ENCODE results near the gene STRIP2. TPM values are rescaled to one million over a fixed set of nuclear protein-coding genes. Genes with fewer than 3 reads are reported as not detected.
"Not testable (repeated sequence)": the region's sequence is repeated elsewhere in the genome, so short reads cannot be mapped to it uniquely, and the experiment has no call there.

STRIP2 gene
- total RNA-seq, 2 donors from 2014 or later, result 11.3 to 48.1 TPM

DNA sequence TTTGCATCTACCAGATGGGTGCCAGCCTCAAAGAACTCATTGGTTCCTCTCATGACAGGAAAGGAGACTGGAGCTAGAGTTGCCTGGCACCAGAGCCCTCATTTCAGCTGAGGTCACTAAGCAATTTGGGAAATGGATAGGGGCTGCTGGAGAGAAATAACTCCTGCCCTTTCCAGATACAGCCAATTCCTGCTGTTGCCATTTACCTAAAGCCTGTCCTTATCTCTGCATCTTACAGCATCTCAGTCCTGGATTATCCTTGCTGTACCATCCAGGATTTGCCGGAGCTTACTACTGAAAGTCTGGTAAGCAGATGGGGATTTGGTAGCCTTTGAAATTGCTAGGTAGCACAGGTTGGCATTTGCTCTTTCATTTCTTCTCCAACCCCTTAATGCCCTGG is 36.2 kb downstream of the STRIP2 start:
- ATAC-seq (no peak), DNase-seq (ENCODE audit: low spot score) (no peak)
- H3K27me3 Mint-ChIP-seq, result no peaks in the 10 kb centered on the region
- no peak overlapping the region for H3K27ac Mint-ChIP-seq
- H3K9me3 Mint-ChIP-seq, result no peaks in the 10 kb centered on the region
- H3K4me3 Mint-ChIP-seq, result no peak overlapping the region
- peaks cover 0 to 8% of the 10 kb centered on the region in 2 donors for H3K4me1 Mint-ChIP-seq (ENCODE audit: low read depth in 2 of 2)
- H3K36me3 Mint-ChIP-seq, result no peaks in the 10 kb centered on the region

DNA sequence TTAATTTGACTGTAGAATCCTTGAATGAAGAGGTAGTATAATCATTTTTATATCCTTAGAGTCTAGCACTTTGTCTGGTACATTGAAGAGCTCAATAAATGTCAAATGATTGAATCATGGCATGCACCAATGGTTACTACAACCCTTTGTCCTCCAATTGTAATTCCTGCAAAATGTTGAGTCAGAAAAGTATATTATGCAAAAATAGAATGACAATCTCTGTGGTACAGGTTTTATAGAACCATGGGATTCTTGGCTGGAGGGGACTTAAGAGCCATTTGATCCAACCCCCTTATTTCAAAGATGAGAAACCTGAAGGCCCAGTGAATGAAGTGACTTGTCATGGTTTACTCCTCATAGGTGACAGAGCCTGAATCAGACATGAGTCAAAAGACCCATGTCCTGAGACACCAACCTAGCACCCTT is 37.2 kb downstream of the STRIP2 start:
- no peaks in the 10 kb centered on the region for H3K27me3 Mint-ChIP-seq
- DNase-seq (ENCODE audit: low spot score) (no peak), ATAC-seq (peak in 1 of 2 donors; percentile 39)
- no peaks in the 10 kb centered on the region for H3K9me3 Mint-ChIP-seq
- peaks cover 0 to 8% of the 10 kb centered on the region in 2 donors for H3K4me1 Mint-ChIP-seq (ENCODE audit: low read depth in 2 of 2)
- H3K36me3 Mint-ChIP-seq, result no peaks in the 10 kb centered on the region
- H3K4me3 Mint-ChIP-seq, result no peak overlapping the region
- H3K27ac Mint-ChIP-seq, result no peak overlapping the region

DNA sequence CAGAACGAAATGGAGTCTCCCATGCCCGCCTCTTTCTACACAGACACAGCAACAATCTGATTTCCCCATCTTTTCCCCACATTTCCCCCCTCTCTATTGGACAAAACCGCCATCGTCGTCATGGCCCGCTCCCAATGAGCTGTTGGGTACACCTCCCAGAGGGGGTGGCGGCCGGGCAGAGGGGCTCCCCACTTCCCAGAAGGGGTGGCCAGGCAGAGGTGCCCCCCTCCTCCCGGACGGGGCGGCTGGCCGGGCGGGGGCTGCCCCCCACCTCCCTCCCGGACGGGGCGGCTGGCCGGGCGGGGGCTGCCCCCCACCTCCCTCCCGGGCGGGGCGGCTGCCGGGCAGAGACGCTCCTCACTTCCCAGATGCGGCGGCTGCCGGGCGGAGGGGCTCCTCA is 41.7 kb downstream of the STRIP2 start:
- not testable (repeated sequence) for DNase-seq (ENCODE audit: low spot score); H3K36me3 Mint-ChIP-seq

DNA sequence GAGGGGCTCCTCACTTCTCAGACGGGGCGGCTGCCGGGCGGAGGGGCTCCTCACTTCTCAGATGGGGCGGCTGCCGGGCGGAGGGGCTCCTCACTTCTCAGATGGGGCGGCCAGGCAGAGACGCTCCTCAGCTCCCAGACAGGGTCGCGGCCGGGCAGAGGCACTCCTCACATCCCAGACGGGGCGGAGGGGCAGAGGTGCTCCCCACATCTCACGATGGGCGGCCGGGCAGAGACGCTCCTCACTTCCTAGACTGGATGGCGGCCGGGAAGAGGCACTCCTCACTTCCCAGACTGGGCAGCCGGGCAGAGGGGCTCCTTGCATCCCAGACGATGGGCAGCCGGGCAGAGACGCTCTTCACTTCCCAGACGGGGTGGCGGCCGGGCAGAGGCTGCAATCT is 42.2 kb downstream of the STRIP2 start:
- not testable (repeated sequence) for DNase-seq (ENCODE audit: low spot score); H3K4me1 Mint-ChIP-seq (ENCODE audit: low read depth in 2 of 2); H3K27me3 Mint-ChIP-seq; H3K36me3 Mint-ChIP-seq; ATAC-seq; H3K27ac Mint-ChIP-seq; H3K9me3 Mint-ChIP-seq; H3K4me3 Mint-ChIP-seq

More for the DNA sequence above, 41.7 kb downstream of the STRIP2 start:
- not testable (repeated sequence) for H3K4me3 Mint-ChIP-seq; H3K27ac Mint-ChIP-seq; ATAC-seq; H3K4me1 Mint-ChIP-seq (ENCODE audit: low read depth in 2 of 2); H3K27me3 Mint-ChIP-seq; H3K9me3 Mint-ChIP-seq

- no peaks in the 10 kb centered on the region for H3K27me3 Mint-ChIP-seq
- H3K27ac Mint-ChIP-seq, result no peak overlapping the region
These were observed 45.6 kb downstream of the STRIP2 start for GRCh38 chr7:129479831-129480230.

GRCh38 chr7:129480674-129481363 is 46.6 kb downstream of the STRIP2 start:
- H3K27ac Mint-ChIP-seq, result no peak overlapping the region
- no peak overlapping the region for H3K4me3 Mint-ChIP-seq
- no peaks in the 10 kb centered on the region for H3K4me1 Mint-ChIP-seq (ENCODE audit: low read depth in 2 of 2)
- no peak for ATAC-seq
- no peaks in the 10 kb centered on the region for H3K36me3 Mint-ChIP-seq
- DNase-seq (ENCODE audit: low spot score), result no peak
- H3K27me3 Mint-ChIP-seq, result no peaks in the 10 kb centered on the region
- H3K9me3 Mint-ChIP-seq, result no peaks in the 10 kb centered on the region

More at GRCh38 chr7:129479831-129480230, 45.6 kb downstream of the STRIP2 start:
- no peak for DNase-seq (ENCODE audit: low spot score)
- Mint-ChIP-seq H3K9me3 (no peaks in the 10 kb centered on the region), H3K36me3 (no peaks in the 10 kb centered on the region), H3K4me3 (no peak overlapping the region), H3K4me1 (ENCODE audit: low read depth in 2 of 2) (no peaks in the 10 kb centered on the region)
- no peak for ATAC-seq

GRCh38 chr7:129481376-129481775 is 47.1 kb downstream of the STRIP2 start:
- not testable (repeated sequence) for H3K36me3 Mint-ChIP-seq; DNase-seq (ENCODE audit: low spot score)

GRCh38 chr7:129482781-129483180 is 48.5 kb downstream of the STRIP2 start:
- no peaks in the 10 kb centered on the region for H3K9me3 Mint-ChIP-seq
- no peak overlapping the region for H3K27ac Mint-ChIP-seq
- no peak overlapping the region for H3K4me3 Mint-ChIP-seq
- no peaks in the 10 kb centered on the region for H3K36me3 Mint-ChIP-seq
- H3K27me3 Mint-ChIP-seq, result no peaks in the 10 kb centered on the region
- no peaks in the 10 kb centered on the region for H3K4me1 Mint-ChIP-seq (ENCODE audit: low read depth in 2 of 2)
- ATAC-seq (no peak), DNase-seq (ENCODE audit: low spot score) (no peak)

More at GRCh38 chr7:129481376-129481775, 47.1 kb downstream of the STRIP2 start:
- H3K9me3 Mint-ChIP-seq; H3K27ac Mint-ChIP-seq; ATAC-seq; H3K4me1 Mint-ChIP-seq (ENCODE audit: low read depth in 2 of 2); H3K27me3 Mint-ChIP-seq; H3K4me3 Mint-ChIP-seq: not testable (repeated sequence)

DNA sequence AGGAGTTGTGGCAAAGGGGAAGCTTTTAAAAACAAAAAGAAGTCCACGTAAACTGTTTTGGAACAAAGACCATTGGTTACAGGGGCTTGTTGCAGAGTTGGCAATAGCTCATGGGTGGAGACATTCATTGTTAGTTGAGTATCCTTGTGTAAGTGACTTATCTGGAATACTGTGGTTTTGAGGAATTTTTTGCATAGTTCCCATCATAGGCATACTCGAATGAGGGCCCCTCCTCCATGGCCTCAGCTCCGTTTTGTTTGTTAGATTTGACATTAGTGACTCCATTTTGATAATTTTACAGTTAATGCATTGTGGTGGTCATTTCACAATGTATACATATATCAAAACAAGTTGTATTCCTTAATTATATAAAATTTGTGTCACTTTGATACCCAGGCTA is 55.3 kb downstream of the STRIP2 start:
- Mint-ChIP-seq H3K27me3 (no peaks in the 10 kb centered on the region), H3K4me1 (ENCODE audit: low read depth in 2 of 2) (no peaks in the 10 kb centered on the region), H3K36me3 (no peaks in the 10 kb centered on the region), H3K9me3 (no peaks in the 10 kb centered on the region), H3K27ac (no peak overlapping the region), H3K4me3 (no peak overlapping the region)
- ATAC-seq (no peak), DNase-seq (ENCODE audit: low spot score) (no peak)

- ATAC-seq (no peak), DNase-seq (ENCODE audit: low spot score) (no peak)
- no peak overlapping the region for H3K27ac Mint-ChIP-seq
- no peaks in the 10 kb centered on the region for H3K27me3 Mint-ChIP-seq
- H3K9me3 Mint-ChIP-seq, result no peaks in the 10 kb centered on the region
- no peaks in the 10 kb centered on the region for H3K36me3 Mint-ChIP-seq
- H3K4me3 Mint-ChIP-seq, result no peak overlapping the region
- H3K4me1 Mint-ChIP-seq (ENCODE audit: low read depth in 2 of 2), result peaks cover 11 to 15% of the 10 kb centered on the region in 2 donors
These were observed 58.2 kb downstream of the STRIP2 start for GRCh38 chr7:129492391-129492790.

- no peaks in the 10 kb centered on the region for H3K36me3 Mint-ChIP-seq
- peaks cover 17 to 23% of the 10 kb centered on the region in 2 donors for H3K4me1 Mint-ChIP-seq (ENCODE audit: low read depth in 2 of 2)
- H3K27me3 Mint-ChIP-seq, result no peaks in the 10 kb centered on the region
- no peak for ATAC-seq
- no peak for DNase-seq (ENCODE audit: low spot score)
- H3K9me3 Mint-ChIP-seq, result no peaks in the 10 kb centered on the region
- H3K27ac Mint-ChIP-seq, result peak overlapping the region in 1 of 2 donors; percentile 12
- H3K4me3 Mint-ChIP-seq, result no peak overlapping the region
These were observed 59.3 kb downstream of the STRIP2 start for GRCh38 chr7:129493555-129493954.

GRCh38 chr7:129494041-129494440 is 59.8 kb downstream of the STRIP2 start:
- H3K27me3 Mint-ChIP-seq, result no peaks in the 10 kb centered on the region
- H3K4me1 Mint-ChIP-seq (ENCODE audit: low read depth in 2 of 2), result peaks cover 17 to 23% of the 10 kb centered on the region in 2 donors
- peak overlapping the region in 1 of 2 donors; percentile 12 for H3K27ac Mint-ChIP-seq
- ATAC-seq (peak; percentile 66 to 84), DNase-seq (ENCODE audit: low spot score) (no peak)
- H3K36me3 Mint-ChIP-seq, result no peaks in the 10 kb centered on the region
- no peak overlapping the region for H3K4me3 Mint-ChIP-seq
- H3K9me3 Mint-ChIP-seq, result no peaks in the 10 kb centered on the region

GRCh38 chr7:129495987-129496386 is 61.8 kb downstream of the STRIP2 start:
- ATAC-seq, result no peak
- Mint-ChIP-seq H3K27ac (no peak overlapping the region), H3K4me1 (ENCODE audit: low read depth in 2 of 2) (peaks cover 27 to 36% of the 10 kb centered on the region in 2 donors), H3K36me3 (no peaks in the 10 kb centered on the region), H3K4me3 (no peak overlapping the region), H3K9me3 (no peaks in the 10 kb centered on the region), H3K27me3 (no peaks in the 10 kb centered on the region)
- DNase-seq (ENCODE audit: low spot score), result no peak

- no peaks in the 10 kb centered on the region for H3K27me3 Mint-ChIP-seq
- ATAC-seq (peak in 1 of 2 donors; percentile 71), DNase-seq (ENCODE audit: low spot score) (no peak)
- H3K36me3 Mint-ChIP-seq, result no peaks in the 10 kb centered on the region
- H3K4me3 Mint-ChIP-seq, result peak overlapping the region; percentile 6
- peak overlapping the region in 1 of 2 donors; percentile 2 for H3K27ac Mint-ChIP-seq
- no peaks in the 10 kb centered on the region for H3K9me3 Mint-ChIP-seq
- peaks cover 31 to 43% of the 10 kb centered on the region in 2 donors for H3K4me1 Mint-ChIP-seq (ENCODE audit: low read depth in 2 of 2)
These were observed 62.4 kb downstream of the STRIP2 start for GRCh38 chr7:129496653-129497052.

GRCh38 chr7:129497156-129497555 is 62.9 kb downstream of the STRIP2 start:
- Mint-ChIP-seq H3K27ac (peak overlapping the region in 1 of 2 donors; percentile 2), H3K27me3 (no peaks in the 10 kb centered on the region), H3K4me1 (ENCODE audit: low read depth in 2 of 2) (peaks cover 34 to 47% of the 10 kb centered on the region in 2 donors), H3K4me3 (peak overlapping the region; percentile 6), H3K36me3 (no peaks in the 10 kb centered on the region), H3K9me3 (no peaks in the 10 kb centered on the region)
- ATAC-seq (no peak), DNase-seq (ENCODE audit: low spot score) (no peak)

Data from natural killer cell treated with Interleukin-12 subunit alpha and Interleukin-12 subunit beta and Interleukin-15 and Interleukin-18, amount 100 ng/mL, for 72 hours (primary cell).